MM.1S (cell line): ENCODE results near the gene DNLZ.

Experiments
- DNase-seq: peaks from one replicate; pipeline ENCODE4 v3.0.0-alpha.2; 2015
- H2AFZ ChIP-seq: fragments of 300-600 bp; sonication (generic); 2 replicates; pipeline ENCODE4 v1.6.0; 2016; ENCODE audit warnings: antibody characterized with exemption, low read length
- H3F3A ChIP-seq: fragments of 300-600 bp; sonication (generic); 2 replicates; pipeline ENCODE4 v1.6.1; 2016; ENCODE audit warnings: mild to moderate bottlenecking, antibody characterized with exemption, low read length, moderate library complexity, mixed read lengths; ENCODE audit not compliant: insufficient read depth
- H3K27ac ChIP-seq: fragments of 300-600 bp; sonication (generic); 2 replicates; pipeline ENCODE4 v1.5.1; 2016; ENCODE audit warnings: mild to moderate bottlenecking, low read length
- H3K27me3 ChIP-seq: fragments of 300-600 bp; sonication (generic); replicated peaks from 2 replicates; pipeline ENCODE4 v1.6.0; 2016; ENCODE audit warnings: low read length; ENCODE audit not compliant: insufficient read depth
- H3K36me3 ChIP-seq: fragments of 300-600 bp; sonication (generic); replicated peaks from 2 replicates; pipeline ENCODE4 v1.6.1; 2016; ENCODE audit warnings: mild to moderate bottlenecking, low read length, mixed read lengths; ENCODE audit not compliant: insufficient read depth
- H3K4me1 ChIP-seq: fragments of 300-600 bp; sonication (generic); 2 replicates; pipeline ENCODE4 v1.6.1; 2016; ENCODE audit warnings: low read length, mixed read lengths
- H3K4me2 ChIP-seq: fragments of 300-600 bp; sonication (generic); 2 replicates; pipeline ENCODE4 v1.6.0; 2016; ENCODE audit warnings: low read depth, low read length
- H3K4me3 ChIP-seq: fragments of 300-600 bp; sonication (generic); 2 replicates; pipeline ENCODE4 v1.5.1; 2016; ENCODE audit warnings: low read length, mixed read lengths
- H3K79me2 ChIP-seq: fragments of 300-600 bp; sonication (generic); 2 replicates; pipeline ENCODE4 v1.6.1; 2016; ENCODE audit warnings: mixed run types, low read length, mixed read lengths
- H3K9ac ChIP-seq: fragments of 300-600 bp; sonication (generic); 2 replicates; pipeline ENCODE4 v1.6.1; 2016; ENCODE audit warnings: low read length, mixed read lengths
- H3K9me2 ChIP-seq: fragments of 300-600 bp; sonication (generic); replicated peaks from 2 replicates; pipeline ENCODE4 v1.6.1; 2016; ENCODE audit warnings: mild to moderate bottlenecking, low read length, mixed read lengths; ENCODE audit not compliant: insufficient read depth
- H3K9me3 ChIP-seq: fragments of 300-600 bp; sonication (generic); replicated peaks from 2 replicates; pipeline ENCODE4 v1.6.1; 2016; ENCODE audit warnings: mild to moderate bottlenecking, low read length, mixed read lengths; ENCODE audit not compliant: insufficient read depth
- H4K20me1 ChIP-seq: fragments of 300-600 bp; sonication (generic); 2 replicates; pipeline ENCODE4 v1.6.1; 2016; ENCODE audit warnings: mild to moderate bottlenecking, low read length, moderate library complexity, mixed read lengths; ENCODE audit not compliant: insufficient read depth
- EZH2 ChIP-seq: fragments of 300-600 bp; sonication (generic); optimal IDR thresholded peaks from 2 replicates; pipeline ENCODE3; 2017; ENCODE audit warnings: low read depth, mild to moderate bottlenecking, antibody characterized with exemption, low read length, mixed read lengths
- EZH2phosphoT487 ChIP-seq: fragments of 300-600 bp; sonication (generic); IDR thresholded peaks from 2 replicates; pipeline ENCODE4 v1.6.1; 2018; ENCODE audit warnings: antibody characterized with exemption, low read length
- TF ChIP-seq, protein P1 (sequence below): fragments of 300-600 bp; sonication (generic); IDR thresholded peaks from 2 replicates; pipeline ENCODE4 v1.5.1; 2016; ENCODE audit warnings: antibody characterized with exemption, low read length, mixed read lengths

DNLZ gene

DNA sequence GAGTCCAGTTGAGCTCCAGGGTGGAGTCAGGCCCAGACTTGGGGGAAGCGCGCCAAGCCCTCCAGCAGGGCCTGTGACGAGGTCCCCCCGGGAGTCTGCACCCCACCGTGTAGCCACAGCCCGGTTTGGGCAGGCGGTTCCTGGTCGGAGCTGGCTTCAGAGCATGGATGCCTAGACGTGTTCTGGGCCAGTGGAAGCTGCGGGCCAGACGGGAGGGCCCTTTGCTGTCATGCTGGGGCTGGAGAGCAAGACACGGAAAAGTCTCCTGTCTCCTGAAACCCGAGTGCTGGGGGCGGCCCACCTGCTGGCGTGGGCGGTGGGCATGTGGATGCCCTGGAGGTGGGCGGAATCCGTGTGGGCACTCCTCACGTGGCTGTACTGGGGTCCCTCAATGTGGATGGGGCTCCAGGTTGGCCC lies 34.3 kb downstream of the DNLZ start:
- DNase-seq = no peak
- Histone ChIP-seq H3K36me3 (no peaks in the 10 kb centered on the region), H3K4me3 (no peak overlapping the region), H3K9me3 (no peaks in the 10 kb centered on the region), H3K27ac (no peak overlapping the region), H2AFZ (no peak overlapping the region), H3K27me3 (peaks cover 92% of the 10 kb centered on the region), H4K20me1 (no peaks in the 10 kb centered on the region), H3K9me2 (no peaks in the 10 kb centered on the region), H3K4me2 (no peak overlapping the region), H3K79me2 (no peaks in the 10 kb centered on the region), H3K9ac (no peak overlapping the region), H3K4me1 (peaks cover 6% of the 10 kb centered on the region; the same call in 1 of the 2 replicates), H3F3A (no peaks in the 10 kb centered on the region)
- TF ChIP-seq, protein P1, sequence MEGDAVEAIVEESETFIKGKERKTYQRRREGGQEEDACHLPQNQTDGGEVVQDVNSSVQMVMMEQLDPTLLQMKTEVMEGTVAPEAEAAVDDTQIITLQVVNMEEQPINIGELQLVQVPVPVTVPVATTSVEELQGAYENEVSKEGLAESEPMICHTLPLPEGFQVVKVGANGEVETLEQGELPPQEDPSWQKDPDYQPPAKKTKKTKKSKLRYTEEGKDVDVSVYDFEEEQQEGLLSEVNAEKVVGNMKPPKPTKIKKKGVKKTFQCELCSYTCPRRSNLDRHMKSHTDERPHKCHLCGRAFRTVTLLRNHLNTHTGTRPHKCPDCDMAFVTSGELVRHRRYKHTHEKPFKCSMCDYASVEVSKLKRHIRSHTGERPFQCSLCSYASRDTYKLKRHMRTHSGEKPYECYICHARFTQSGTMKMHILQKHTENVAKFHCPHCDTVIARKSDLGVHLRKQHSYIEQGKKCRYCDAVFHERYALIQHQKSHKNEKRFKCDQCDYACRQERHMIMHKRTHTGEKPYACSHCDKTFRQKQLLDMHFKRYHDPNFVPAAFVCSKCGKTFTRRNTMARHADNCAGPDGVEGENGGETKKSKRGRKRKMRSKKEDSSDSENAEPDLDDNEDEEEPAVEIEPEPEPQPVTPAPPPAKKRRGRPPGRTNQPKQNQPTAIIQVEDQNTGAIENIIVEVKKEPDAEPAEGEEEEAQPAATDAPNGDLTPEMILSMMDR = no peak
- TF ChIP-seq EZH2 = no peak
- no peak for TF ChIP-seq EZH2phosphoT487

GRCh38 chr9:136328622-136329041 lies 34.9 kb downstream of the DNLZ start:
- Histone ChIP-seq H2AFZ (no peak overlapping the region), H4K20me1 (no peaks in the 10 kb centered on the region), H3K4me3 (no peak overlapping the region), H3K4me1 (peaks cover 6% of the 10 kb centered on the region; the same call in 1 of the 2 replicates), H3K9ac (no peak overlapping the region), H3K27me3 (peaks cover 92% of the 10 kb centered on the region), H3K9me3 (no peaks in the 10 kb centered on the region), H3F3A (no peaks in the 10 kb centered on the region), H3K79me2 (no peaks in the 10 kb centered on the region), H3K9me2 (no peaks in the 10 kb centered on the region), H3K4me2 (no peak overlapping the region), H3K27ac (no peak overlapping the region), H3K36me3 (no peaks in the 10 kb centered on the region)
- TF ChIP-seq EZH2 (no peak), EZH2phosphoT487 (no peak)
- TF ChIP-seq, protein P1 = no peak
- DNase-seq = no peak

- Histone ChIP-seq H3K9me2 (no peaks in the 10 kb centered on the region), H3F3A (no peaks in the 10 kb centered on the region), H3K36me3 (no peaks in the 10 kb centered on the region), H4K20me1 (no peaks in the 10 kb centered on the region), H3K4me2 (no peak overlapping the region), H3K4me3 (no peak overlapping the region), H3K9me3 (no peaks in the 10 kb centered on the region), H3K27ac (no peak overlapping the region), H3K4me1 (peaks cover 6% of the 10 kb centered on the region; the same call in 1 of the 2 replicates), H3K9ac (no peak overlapping the region), H2AFZ (no peak overlapping the region), H3K79me2 (no peaks in the 10 kb centered on the region), H3K27me3 (peaks cover 92% of the 10 kb centered on the region)
- no peak for DNase-seq
- no peak for TF ChIP-seq EZH2phosphoT487
- no peak for TF ChIP-seq EZH2
- TF ChIP-seq, protein P1 = no peak
These were observed 35.4 kb downstream of the DNLZ start for GRCh38 chr9:136328011-136328621.
